LHCN-M2 (cell line): Measurements from ENCODE around the gene HIPK2. TPM values are rescaled to one million over a fixed set of nuclear protein-coding genes. Genes with fewer than 3 reads are reported as not detected.

Experiments used
- DNase-seq: peaks from one replicate; pipeline ENCODE4 v3.0.0-alpha.2; 2012; ENCODE audit warnings: low read depth
- total RNA-seq: library from RNA; depleted of rRNA; stranded (reverse); fragments of >200 nt; gene quantifications from 2 replicates; pipeline ENCODE4 v1.2.3, GENCODE V29; 2014

HIPK2 gene
- total RNA-seq, 1 experiment from 2014 or later, result 61.3 TPM

DNA sequence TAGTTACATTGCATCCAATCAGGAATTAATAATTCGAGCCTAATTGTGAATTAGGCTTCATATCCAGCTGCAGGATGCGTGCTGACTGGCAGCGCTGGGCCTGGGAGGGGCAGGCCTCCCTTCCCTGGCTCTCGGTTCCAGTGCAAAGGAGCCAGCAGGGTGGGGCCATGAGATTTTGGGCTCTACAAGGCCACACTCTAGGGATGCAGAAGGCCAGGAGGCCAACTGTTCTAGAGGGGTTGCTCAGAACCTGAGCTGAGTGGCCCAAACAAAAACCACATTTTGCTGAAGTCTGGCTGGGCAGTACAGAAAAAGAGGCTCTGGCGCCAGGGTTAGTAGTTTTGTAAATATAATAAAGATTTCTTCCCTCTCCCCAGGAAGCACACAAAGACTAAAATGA lies 182.0 kb downstream of the HIPK2 start:
- DNase-seq, result no peak

DNA sequence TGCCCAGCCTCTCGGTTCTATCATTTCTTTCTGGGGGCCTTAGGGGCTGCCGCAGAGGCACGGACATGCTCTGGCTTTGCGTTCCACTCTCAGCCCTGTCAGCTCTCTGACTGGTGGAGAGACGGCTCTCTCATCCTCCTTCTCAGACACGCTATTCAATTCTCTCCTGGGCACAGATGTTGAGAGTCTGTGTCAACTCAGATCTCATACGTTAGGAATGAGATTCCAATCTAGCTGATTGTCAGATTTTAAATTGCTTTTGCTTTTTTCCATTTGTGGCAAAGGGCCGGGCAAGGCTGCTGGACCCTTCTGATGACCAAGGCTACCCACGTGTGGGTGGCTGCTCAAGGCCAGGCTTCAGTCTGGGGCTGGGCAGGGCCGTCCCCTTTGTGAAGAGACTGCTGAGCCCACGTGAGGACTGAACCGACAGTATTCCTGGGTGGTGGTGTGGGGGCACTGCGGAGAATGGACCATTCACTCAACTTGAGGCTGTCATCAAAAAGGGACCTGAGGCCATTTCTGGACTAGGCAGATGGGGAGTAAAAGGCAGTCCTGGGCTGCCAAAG lies 182.8 kb downstream of the HIPK2 start:
- DNase-seq, result no peak

DNA sequence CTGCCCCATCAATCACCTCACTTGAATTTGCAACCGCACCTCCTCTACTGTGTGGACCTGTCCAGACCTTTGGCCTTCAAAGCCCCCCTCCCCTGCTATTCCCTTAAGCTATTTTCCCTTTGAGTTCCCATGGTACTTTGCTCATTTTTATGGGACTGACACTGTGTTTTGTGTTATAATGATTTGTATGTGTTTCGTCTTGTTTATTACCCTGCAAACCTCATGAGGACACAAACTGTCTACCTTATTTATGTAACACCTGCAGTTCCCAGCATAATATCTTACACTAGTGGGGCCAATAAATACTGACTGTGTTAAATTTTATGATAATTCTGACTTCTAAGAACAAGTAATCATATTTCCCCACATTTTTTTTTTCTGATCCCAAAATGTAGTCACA lies 183.7 kb downstream of the HIPK2 start:
- DNase-seq, result no peak

DNA sequence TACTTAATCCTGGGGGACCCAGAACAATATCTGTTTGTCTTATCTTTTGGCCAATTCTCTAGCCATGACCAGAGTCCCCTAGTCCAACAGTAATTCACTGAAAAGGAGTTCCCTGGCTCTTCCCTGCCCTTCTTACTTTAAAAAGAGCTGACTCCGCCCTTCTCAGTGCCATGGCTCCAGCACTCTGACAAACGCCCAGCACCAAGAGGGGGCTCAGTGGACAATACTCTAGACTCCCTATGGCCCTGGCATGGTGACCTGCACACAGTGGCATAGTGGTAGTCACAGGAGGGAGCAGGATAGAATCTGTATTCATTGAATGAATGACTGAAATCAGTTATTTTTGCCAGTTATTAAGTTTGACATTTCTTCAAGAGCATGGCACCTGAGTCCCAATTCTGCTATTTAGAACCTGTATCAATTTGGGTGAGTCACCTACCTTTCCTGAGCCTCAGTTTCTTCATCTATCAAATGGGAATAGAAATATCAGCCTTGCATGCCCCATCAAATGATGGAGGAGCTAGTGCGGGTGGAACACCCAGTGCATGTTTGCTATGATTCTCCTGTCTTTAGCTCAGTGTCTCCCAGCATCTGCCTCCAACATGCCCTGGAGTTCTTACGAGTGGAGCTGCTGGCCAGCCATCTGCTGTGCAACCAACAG lies 184.9 kb downstream of the HIPK2 start:
- no peak for DNase-seq

DNA sequence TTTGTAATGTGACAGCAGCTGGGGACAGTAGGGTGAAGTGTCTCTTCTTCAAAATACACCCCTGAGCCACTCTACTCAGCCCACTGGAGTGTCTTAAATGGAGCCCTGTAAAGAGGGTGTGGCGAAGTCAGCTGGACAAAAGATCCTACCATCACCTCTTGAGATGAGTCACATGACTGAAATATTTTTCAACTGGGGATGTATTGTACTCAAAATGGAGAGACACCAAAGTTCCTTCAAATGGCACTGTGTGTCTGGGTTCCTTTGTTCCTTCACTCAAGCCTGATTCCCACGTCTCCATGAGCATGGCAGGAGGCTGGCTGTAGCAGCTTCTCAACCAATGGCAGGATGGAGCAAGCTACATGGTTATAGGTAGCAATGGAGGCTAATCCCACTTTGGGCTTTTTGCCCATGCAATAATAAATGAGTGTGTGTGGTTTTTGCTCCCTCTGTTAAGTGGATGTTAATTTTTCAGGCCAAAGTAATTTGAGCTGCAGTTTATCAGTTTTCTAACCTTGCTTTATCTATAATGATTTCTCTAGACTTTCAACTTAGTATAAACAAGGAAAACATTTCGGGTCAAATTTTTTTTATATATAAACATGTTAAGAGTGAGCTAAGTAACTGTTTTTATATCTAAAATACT lies 186.1 kb downstream of the HIPK2 start:
- peak; percentile 12 for DNase-seq

DNA sequence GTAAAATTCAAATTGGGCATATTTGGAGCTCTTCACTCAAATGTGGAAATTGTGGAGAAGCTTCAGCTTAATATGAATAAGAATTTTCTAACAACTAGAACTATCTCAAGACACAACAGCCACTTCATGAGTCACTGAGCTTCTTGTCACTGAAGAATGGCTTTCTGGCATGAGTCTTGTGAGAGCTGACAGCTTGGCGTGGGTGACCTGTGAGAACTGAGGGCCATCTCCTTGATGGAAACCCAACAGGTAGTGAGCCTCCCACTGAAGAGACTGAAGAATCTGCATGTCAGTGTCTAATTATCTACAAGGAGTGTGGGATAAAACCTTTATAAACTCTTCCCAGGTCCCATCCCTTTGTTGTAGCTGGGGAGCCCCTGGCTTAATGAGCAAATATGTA lies 188.3 kb downstream of the HIPK2 start:
- DNase-seq, result peak; percentile 20

DNA sequence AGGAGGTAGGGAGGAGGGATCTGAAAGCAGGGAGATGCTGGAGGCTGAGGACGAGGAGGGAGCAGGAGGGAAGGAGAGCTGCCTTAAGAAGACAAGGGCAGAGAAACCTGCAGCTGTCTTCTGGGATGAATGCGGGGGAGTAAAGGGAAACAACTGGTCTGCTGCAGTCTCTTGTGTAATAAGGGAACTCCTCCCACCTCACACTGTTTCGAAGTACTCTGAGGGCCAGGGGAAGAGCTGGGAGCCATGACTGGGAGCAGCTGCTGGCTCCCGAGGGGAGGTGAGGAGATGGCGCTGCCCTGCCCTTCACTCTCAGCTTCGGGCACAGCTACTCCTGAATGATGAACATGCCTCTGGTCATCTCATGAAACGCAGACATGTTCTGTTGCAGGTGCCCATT lies 189.2 kb downstream of the HIPK2 start:
- peak; percentile 99 for DNase-seq

DNA sequence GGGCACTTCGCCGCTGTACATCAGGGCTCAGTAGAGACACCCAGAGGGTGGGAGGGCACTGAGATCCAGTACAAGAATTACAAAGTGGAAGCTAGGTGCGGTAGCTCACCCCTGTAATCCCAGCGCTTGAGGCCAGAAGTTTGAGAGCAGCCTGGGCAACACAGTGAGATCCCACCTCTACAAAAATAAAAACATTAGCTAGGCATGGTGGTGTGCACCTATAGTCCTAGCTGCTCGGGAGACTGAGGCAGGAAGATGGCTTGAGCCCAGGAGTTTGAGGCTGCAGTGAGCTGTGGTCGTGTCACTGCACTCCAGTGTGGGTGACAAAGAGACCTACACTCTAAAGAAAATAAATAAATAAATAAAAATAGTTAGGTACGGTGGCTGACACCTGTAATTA lies 190.3 kb downstream of the HIPK2 start:
- no peak for DNase-seq

DNA sequence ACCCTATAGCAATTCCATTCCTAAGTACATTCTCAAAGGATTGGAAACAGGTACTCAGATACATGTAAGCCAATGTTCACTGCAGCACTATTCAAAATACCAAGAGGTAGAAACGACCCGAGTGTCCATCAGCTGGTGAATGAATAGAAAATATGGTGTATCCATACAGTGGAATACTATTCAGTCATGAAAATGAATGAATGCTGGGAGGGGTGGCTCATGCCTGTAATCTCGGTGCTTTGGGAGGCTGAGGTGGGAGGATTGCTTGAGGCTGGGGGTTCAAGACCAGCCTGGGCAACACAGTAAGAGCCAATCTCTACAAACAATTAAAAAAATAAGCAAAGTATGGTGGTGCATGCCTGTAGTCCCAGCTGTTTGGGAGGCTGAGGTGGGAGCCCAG lies 191.5 kb downstream of the HIPK2 start:
- no peak for DNase-seq

DNA sequence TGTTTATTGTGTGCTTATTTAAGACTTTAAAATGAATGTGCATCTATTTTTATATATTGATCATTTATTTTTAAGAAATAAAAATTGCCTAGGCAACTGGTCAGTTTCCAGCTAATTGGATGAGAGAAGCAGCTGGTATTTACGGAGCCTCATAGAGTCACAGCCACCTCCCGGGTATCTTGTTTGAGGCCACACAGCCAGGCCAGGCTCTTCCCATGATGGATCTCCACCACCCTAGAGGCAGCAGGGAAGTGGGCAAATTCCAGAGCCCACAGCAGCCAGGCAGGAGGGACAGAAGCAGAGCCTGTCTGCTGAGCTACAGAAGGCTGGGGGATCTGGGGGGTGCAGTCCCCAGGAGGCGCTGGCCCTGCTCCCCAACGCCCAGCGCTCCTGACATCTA lies 192.8 kb downstream of the HIPK2 start:
- DNase-seq, result no peak

DNA sequence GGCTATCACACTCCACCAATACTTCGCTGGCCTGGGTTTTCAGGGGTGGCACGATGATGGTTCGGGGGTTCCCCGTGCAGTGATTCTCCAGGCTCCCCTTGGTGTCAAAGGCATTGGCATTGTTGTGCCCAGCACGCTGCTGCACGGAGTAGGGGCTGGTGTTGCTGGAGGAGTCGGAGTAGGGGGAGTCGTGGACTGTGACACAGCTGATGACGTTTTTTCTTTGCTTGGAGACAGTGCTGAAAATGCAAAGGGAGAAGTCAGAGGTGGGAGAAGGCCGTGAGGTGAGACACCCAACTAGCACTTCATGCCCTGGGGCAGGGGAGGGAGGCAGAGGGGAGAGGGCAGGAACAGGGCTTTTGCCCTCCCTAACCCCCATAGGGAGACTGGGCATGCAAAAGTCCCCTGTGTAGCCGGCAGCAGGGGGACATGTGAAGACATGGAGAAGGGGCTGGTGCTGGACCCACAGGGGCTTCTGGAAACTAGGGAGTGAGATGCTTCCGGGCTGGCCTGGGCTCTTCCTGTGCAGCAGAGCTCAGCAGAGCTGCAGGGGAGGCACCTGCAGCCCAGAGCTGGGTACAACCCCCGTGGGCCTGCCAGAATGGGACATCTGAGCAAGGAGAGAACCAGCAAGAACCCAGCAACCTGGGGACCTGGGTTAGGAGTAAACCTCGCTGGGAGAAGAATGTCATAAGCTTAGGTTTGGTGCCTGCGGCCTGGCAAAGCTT lies 193.8 kb downstream of the HIPK2 start:
- no peak for DNase-seq

DNA sequence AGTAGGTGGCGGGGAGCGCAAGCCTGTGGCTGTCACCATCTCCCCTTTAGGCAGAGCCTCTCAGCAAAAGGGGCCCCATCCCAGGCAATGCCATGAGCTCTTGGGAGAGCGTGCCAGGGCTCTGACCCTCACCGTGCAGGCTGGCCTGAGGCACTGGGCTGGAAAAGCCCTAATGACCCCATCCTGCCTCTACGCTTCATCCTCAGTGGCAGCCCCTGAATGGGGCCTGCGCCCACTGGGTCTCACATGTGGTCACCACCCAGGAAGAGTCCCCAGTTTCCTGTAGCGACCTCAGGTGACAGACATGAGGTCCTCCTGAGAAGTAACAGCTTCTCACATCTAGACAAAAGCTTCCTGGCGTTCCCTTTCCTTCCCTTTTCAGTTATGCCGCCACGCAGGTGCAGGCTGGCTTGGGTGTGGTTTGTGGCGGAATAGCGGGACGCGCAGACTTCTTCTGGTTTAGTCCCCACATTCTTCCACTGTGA lies 195.1 kb downstream of the HIPK2 start:
- no peak for DNase-seq

DNA sequence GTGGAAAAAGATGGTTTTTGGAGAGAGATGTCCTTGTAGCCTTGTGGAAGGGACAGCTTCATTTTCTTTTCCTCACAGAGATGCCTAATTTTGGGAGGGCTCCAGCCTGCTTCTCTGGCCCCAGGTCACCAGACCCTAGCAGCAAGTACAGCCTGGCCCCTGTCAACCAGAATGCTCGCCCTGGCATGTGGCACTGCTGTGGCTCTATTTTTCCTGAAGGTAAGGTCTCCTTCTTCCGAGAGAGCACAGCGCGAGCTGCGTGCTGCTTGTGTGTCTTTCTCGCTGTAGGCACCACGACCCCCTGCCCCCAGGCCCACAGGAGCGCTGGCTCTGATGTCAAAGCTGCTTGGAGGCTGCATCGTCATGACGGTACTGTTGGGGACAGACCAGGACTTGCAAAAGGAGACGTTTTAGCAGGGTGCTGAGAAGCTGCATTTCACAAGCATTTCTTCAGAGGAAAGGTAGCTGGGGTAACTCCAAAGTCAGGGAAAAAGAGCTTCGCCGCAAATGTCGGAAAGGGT lies 195.6 kb downstream of the HIPK2 start:
- no peak for DNase-seq

DNA sequence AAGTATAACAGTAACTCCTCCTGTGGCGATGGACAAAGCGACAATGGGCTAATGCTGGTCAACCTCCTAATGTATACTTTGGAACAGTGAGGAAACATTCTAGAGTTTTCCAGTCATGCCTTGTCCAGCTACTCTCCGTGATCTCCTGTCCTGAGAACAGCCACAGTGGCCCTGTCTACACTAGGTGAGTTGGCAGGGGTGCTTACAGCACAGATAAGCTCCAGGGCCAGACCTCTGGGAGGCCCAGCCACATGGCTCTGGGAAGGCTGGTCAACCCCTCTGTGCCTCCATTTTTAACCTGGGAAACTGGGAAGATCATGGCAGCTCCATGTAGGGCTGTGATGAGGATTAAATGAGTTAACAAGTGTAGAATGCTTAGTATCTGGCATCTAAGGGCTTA lies 197.4 kb downstream of the HIPK2 start:
- DNase-seq, result no peak

DNA sequence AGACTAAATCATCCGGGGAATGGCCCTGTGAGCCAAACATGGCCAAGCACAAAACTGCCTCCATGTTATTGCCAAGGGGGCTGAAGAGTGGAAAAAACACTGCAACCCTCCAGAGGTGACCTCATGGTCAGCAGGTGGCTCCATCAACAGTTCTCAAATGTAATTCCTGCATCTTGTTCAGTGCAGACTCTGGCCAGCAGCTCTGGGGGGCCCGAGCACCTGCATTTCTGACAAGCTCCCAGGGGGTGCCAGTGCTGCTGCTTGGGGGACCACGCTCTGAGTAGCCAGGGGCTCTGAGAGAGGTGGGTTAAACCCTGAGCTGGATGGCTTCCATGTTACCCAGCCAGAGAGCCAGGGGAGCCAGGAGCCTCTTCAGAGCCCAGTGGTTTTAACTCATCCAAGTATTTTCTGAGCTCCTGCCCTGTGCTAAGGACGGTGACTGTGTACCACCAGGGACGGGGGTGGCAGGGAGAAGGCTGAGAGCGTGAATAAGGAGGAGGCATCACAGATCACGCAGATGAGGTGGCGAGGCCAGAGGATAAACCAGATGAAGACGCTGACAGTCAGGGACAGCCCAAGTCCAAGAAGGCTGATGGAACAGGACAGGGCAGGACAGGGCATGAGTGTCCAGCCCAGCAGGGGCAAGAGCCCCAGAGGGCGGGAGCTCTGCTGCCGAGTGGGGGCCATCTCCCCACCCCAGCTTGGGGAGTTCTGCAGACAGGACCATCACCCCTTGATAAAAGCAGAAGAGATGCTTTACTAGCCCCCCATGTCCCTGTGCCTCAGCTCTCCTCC lies 201.4 kb downstream of the HIPK2 start:
- DNase-seq, result no peak

DNA sequence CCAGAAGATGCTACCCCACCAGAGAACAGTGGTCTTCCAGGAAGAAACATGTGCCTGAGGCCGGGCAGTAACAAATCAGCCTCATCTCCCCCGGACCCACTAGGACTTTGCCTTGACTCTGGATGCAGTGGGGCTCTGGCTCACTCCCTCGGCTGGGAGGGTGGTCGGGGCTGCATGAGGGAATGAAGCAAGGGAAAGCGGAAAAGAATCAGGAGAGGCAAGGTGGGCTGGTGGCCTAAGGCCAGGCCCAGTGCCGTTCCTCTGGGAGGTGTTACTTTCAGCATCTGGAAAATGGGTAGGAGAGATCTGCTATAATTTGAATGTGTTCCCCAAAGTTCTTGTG lies 202.5 kb downstream of the HIPK2 start:
- no peak for DNase-seq

DNA sequence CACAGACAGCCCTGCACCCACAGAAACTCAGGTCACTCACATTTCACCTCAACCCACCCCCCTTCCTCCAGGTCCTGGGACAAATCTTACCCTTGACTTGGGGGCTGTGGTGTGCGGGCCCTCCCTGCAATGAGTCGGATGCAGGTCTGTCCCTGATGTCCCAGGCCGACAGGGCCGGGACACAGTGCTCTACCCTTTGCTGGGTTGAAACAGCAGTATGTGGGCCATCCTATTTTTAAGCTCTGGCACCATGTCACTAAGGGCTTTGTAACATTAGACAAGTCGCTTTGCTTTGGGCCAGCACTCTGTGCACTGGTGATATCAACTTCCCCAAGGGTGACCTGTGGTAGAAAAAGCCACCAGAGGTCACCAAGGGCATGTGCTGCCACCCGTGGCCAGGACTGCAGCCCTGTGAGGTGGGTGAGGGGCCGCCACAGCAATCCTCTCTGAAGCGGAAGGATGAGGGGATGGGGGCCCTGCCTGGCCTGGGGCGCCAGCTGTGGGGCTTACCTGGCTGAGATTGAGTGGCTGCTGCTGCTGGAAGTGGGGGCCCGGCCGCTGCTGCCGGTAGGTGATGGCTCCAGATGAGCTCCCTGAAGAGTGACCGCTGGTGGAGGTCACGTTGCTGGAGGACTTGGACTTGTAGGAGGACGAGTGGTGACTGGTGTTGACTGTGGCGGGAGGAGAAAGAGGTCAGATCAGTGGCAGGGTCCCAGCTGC lies 203.0 kb downstream of the HIPK2 start:
- DNase-seq, result no peak

DNA sequence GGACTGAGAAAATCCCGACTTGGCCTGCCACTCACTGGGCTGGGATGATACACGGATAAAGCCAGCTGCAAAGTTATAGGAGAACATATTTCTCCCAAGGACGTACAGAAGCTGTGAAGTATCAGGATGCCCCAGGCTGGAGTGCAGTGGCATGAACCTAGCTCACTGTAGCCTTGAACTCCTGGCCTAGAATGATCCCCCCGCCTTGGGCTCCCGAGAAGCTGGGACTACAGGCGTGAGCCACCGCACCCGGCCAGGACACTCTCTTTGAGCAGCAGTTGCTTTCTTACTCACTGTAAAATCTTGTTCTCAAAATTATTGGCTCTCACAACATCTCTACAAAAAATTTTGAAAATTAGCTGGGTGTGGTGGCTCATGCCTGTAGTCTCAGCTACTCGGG lies 203.9 kb downstream of the HIPK2 start:
- no peak for DNase-seq

DNA sequence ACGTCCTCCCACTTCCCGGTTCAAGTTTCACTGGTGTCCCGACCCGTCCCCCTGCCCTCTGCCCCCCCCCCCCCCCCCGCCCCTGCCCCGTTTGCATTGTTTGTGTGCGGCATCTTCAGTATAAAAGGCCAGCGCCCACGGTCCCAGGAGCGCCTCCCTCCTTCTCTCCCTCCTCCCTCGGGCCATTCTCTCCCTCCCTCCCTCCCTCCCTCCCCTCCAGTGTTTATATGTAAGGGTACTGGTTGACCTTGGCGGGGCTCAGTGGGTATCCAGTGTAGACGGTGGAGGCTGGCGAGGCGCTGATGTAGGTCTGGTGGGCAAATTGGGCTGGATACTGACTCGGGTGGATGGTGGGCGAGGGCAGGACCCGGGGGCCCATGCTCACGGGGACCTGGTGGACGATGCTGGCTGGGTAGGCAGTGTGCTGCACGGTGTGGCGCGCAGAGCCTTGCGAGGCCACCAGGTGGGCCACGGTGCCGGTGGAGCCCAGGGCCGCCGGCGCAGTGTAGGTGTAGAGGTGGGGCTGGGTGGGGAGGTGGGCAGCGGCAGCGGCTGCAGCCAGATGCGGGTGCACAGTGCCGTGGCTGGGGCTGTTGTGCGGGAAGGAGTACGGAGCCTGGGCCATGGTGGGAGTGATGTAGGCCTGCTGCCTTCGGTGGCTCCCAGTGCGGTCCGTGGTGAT lies 205.0 kb downstream of the HIPK2 start:
- no peak for DNase-seq

DNA sequence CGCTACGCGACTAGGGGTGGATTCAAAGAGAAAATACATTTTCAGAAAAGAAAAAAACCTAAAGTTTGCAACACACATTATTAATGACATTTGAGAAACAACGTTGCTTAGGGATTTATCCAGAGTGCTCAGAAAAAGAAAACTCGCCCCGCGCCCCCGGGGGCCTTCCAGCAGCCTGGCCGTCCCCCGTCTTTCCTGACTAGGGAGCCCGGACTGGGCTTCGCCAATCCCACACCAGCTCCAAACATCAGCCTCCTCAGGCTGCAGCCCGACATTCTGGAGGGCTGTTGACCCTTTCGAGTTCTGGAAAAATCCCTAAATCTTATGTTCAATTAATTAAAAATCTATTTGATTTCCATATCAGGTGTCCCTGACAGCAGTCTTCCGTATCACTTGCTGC lies 205.7 kb downstream of the HIPK2 start:
- no peak for DNase-seq
